Stimulated activated CD4-positive, alpha-beta T cell treated with anti-CD3 and anti-CD28 coated beads, Interleukin-12 subunit alpha, Interleukin-12 subunit beta, amount 100 ng/mL, for 24 hours (primary cell): ENCODE results near the gene TSHZ3.

Source experiments
- DNase-seq, 2 experiments: peaks; one replicate each; pipeline ENCODE4 v3.0.0-alpha.2; 2020; ENCODE audit warnings: low read depth in 2 of 2

The TSHZ3 gene, protein sequence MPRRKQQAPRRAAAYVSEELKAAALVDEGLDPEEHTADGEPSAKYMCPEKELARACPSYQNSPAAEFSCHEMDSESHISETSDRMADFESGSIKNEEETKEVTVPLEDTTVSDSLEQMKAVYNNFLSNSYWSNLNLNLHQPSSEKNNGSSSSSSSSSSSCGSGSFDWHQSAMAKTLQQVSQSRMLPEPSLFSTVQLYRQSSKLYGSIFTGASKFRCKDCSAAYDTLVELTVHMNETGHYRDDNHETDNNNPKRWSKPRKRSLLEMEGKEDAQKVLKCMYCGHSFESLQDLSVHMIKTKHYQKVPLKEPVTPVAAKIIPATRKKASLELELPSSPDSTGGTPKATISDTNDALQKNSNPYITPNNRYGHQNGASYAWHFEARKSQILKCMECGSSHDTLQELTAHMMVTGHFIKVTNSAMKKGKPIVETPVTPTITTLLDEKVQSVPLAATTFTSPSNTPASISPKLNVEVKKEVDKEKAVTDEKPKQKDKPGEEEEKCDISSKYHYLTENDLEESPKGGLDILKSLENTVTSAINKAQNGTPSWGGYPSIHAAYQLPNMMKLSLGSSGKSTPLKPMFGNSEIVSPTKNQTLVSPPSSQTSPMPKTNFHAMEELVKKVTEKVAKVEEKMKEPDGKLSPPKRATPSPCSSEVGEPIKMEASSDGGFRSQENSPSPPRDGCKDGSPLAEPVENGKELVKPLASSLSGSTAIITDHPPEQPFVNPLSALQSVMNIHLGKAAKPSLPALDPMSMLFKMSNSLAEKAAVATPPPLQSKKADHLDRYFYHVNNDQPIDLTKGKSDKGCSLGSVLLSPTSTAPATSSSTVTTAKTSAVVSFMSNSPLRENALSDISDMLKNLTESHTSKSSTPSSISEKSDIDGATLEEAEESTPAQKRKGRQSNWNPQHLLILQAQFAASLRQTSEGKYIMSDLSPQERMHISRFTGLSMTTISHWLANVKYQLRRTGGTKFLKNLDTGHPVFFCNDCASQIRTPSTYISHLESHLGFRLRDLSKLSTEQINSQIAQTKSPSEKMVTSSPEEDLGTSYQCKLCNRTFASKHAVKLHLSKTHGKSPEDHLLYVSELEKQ

DNA sequence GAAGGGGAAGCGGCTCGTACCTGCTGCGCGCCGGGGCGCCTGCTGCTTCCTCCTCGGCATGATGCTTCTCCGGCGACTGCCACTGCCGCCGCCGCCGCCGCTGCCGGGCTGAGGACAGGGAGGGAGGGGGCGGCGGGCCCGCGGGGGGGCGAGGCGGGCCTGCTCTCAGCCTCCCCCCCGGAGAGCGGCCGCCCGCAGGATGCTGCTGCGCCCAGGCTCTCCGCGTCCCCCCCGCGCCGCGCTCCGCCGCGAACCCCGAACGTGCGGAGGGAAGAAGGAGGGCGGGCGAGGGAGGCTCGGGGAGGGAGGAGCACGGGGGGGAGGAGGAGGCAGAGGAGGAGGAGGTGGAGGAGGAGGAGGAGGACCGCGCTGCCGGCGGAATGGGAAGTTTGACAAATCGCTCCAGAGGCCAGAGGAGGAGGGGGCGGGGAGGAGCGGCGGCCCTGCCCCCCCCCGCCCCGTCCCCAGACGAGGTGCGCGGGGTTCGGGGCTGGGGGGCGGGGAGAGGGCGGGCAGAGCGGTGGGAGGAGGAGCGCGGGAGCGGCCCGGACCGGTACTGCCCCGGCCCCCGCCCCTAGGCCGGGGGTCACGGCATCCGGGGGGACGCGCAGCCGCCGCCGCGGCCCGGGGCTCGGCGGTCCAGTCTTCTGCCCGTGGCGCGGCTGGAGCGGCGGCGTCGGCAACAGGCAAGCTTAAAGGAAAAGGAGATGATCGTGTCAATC, at the start of gene TSHZ3:
TSHZ3 (minus strand) TSS at position 277 of the 722 bp plus-strand sequence; CDS start at position 60, 217 bp downstream.
- peak in 1 of 2 experiments; percentile 38 for DNase-seq

DNA sequence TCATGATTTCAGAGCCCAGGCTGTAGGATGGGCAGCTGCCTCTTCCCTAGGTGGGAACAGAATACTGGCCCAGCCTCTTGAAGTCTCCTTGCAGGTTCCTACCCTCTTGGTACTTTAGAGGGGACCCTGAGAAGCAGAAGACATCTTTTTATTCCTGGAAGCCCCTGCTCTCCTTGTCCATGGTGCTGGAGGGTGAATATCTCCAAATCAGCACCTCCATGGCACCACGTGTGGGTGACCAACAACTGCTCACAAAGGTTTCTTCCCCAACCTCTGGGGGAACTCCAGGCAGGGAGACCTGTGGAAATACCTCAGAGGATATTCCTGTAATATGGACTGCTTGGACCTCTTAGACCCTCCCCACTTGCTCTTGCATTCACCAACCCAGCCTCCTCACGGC, 48.1 kb upstream of the TSHZ3 start:
- no peak for DNase-seq

DNA sequence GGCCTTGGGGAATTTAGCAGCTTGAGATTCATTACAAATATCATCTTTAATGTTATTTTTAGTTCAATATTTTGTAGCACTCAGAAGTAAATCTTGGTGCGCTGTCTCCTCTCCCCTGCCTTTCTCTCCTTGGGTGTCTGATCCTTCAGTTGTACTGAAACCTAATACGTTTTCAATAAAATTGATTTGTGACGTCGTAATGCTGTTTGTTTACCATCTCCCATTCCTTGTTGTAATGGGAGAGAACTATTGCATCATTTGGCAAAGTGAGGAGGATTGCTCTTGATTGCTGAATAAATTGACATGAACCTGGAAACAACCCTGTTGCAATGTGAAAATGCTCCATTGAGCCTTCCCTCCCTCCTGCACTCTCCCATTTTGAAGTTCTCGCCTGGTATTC, 43.2 kb upstream of the TSHZ3 start:
- DNase-seq: no peak

DNA sequence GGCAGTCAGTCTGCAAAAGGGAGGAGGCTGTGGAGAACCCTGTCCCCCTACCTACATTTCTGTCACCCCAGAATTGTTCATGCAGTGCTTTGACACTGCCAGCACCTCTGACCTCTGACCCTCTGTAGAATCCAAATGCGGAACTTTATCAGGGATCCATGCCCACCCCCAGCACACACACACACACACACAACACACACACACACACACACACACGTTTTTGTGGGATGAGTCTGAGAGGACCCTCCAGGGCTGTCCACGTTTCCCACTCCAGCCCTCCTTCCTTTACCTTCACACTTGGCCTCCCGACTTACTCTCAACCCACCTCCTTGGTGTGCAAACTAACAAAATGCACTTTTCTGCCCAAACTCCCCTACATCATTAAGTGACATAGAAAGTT, 42.3 kb upstream of the TSHZ3 start:
- DNase-seq: no peak

DNA sequence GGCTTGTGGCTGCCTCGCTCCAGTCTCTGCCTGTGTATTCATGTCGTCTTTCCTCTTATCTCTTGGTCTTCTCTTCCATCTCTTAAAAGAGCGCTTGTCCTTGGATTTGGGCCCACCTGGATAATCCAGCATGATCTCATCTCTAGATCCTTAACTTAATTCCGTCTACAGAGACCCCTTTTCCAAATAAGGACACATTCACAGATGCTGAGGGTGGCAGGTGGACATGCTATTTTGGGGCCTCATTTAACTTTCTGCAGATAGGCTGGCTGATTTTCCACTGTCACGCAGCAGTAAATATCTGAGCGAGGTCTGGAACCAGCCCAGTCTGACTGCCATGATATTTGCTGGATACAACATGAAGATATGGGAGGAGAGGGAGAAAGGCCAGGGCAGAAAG, 41.5 kb upstream of the TSHZ3 start:
- DNase-seq: no peak

DNA sequence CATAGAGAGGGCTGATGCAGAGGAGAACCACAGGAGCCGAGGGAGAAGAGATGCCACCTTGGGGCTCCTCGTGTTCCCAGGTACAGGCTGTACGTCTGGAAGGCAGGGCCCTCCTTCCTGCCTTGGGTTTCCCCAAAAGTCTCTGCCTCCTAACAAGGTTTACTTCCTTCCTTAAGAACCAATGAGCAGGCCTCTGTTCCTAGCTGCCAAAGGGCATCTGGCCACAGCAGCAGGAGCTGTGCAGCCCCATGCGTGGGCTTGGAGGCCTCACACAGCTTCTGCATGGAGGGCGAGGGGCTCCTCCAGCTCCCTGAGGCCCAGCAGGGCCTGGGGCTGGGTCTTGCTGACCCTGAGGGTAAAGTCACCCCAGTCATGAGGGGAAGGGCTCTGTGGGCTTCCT, 40.6 kb upstream of the TSHZ3 start:
- no peak for DNase-seq

DNA sequence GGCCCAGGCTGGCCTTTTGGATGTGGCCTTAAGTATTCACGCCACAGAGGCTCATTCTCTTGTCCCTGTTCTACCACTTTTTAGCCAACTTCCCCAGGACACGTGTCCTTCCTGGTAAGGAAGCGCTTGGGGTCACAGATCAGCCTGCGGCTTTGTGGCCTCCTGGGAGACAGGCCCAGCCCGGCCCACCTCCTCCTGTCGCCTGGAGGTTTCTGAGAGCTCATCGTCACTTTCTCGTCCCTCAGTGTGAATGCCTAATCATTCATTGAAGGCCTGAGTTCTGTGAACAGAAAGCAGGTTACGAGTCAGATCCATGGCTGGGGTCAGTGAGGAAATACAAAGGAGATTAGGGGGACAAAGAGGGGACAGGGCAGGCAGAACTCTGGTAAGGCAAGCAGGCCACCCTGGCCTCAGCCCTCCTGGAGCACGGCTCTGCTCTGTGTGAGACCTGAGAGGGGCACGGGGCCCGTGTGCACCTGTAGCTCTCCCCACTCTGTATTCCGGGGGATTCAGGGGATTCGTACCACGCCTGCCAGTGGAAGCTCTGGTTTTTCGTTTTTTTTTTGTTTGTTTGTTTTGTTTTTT, 38.6 kb upstream of the TSHZ3 start:
- no peak for DNase-seq

DNA sequence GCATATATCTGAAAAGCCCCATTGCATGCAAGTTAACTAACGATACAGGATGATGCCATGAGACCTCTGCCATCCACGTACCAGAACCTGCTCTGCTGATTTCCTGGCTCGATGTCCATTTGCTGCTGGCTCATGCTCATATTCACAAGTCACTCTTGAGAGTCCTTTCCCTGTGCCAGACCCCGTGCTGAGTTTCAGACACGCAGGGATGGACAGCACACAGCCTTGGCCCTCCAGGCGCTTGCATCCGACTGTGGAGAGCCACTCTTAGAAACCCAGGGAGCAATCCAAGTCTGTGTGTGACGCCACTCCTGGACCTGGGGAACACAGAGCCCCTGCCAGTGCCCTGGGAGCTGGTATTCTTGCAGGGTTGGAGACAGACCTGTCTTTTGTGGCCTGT, 37.6 kb upstream of the TSHZ3 start:
- DNase-seq: no peak

DNA sequence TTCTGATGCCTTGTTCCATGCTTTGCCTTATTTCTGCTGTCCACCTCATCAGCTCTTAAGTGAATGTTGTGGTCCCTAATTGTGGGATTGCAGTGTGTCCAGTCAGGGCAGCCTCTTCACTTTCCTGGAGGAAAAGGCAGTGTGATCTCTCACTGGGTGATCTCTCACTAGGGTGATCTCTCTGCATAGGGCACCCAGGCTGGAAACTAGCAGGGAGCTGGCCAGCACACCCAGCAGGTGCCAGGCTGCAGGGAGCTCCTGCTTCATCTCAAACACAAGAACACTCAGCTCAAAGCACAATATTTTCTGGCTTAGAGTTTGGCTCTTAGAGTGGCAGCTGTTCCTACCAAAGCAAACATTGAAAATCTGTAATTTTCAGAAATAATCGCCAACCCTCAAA, 36.5 kb upstream of the TSHZ3 start:
- DNase-seq: no peak

DNA sequence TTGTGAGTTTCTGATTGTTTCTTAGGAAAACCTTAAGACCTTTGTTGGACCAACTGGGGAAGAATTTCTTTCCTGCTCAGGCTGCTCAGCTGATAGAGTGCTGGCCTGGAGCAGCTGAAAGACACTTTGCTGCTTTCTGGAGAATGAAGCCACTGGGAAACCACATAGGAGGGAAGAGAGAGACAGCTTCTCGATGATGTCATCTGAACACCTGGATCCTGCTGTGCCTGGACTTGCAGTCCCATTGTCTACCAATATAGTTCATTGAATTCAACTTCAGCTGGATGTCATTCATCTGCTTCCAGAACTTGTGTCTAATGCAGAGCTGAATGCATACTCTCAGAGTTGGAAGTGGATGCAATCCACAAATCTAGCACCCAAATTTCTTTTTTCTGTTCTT, 34.3 kb upstream of the TSHZ3 start:
- DNase-seq: no peak

DNA sequence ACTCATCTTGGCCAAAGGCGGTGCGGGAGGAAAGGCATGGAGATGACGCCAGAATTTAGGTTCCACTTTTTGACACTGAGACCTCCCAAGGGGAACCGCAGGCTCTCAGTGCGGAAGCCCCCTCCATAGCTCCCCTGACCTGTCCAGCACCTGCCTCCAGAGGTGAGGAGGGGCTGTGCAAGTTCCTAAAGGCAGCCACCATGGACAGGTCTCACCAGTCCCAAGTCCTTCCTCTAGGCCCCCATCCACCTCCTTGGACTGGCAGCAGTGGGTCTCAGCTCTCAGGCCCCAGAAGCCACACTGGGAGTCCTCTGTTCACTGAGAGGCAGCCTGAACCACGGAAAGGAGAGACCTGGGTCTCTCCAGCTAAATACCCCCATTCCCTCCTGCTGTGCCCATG, 31.6 kb upstream of the TSHZ3 start:
- DNase-seq: no peak

DNA sequence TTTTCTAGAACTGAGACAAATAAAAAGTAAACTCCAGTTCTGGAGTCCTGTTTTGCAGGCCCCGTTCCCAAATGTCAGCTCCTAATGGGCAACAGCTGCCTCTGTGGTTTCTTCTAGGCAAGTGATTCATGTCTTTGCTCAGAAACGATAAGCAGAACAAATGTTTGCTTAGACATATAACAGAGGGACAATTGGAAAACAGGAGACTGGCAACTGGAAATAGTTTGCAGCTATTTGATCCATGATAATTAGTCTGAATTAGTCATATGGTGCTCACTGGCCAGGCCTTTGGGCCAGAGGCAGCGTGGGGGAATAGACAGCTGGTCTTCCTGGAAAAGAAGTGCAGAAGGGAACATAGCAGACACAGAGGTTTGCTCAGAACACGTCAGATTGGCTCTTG, 29.2 kb upstream of the TSHZ3 start:
- DNase-seq: no peak

DNA sequence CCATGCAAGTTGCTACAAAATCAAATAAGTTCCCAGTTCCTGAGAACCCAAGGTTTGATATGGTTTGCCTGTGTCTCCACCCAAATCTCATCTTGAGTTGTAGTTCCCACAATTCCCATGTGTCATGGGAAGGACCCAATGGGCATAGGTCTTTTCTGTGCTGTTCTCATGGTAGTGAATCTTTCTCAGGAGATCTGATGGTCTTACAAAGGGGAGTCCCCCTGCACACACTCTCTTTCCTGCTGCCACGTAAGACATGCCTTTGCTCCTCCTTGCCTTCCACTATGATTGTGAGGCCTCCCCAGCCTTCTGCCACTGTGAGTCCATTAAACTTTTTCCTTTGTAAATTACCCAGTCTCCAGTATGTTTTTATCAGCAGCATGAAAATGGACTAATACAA, 28.5 kb upstream of the TSHZ3 start:
- DNase-seq: no peak

DNA sequence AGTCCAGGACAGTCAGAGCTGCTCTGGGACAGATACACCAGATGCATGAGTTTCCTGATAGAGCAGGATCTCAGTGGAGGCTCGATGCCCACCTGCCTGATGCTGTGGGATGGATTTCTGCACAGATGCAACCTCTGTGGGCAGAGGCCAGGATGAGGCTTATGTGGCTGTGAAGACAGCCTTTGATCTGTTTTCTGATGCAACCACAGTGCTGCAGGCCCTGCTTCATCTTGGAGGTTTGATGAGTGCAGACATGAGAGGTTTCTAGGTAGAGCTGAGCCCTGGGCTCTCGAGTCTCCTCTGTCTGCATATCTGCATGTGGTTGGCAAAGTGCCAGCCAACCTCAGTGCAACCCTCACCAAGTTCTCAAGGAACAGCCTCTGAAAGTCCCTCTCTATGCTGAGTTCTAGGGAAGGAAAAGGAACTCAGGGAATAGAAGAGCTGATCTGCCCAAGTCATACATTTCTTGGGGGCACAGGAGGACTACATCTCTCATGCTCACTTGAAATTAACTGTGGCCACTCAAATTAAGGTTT, 23.1 kb upstream of the TSHZ3 start:
- DNase-seq: no peak

DNA sequence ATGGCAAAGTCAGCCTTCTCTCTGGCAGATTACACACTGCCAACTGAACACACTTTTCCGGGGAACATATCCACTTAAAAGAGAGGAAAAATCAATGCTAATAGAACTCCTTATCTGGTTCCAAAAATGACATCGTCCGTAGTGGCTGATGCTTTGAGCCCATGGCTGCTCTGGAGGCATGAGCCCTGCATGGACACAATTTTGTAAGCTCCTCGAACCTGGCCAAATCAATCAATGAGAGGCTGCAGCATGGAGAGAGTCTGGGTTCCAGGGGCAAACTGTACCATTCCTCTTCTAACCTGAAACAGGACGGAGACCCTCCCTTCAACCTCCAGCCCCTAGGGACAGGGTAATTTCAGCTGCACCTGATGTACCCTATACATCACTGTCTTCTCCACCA, 21.0 kb upstream of the TSHZ3 start:
- DNase-seq: no peak

DNA sequence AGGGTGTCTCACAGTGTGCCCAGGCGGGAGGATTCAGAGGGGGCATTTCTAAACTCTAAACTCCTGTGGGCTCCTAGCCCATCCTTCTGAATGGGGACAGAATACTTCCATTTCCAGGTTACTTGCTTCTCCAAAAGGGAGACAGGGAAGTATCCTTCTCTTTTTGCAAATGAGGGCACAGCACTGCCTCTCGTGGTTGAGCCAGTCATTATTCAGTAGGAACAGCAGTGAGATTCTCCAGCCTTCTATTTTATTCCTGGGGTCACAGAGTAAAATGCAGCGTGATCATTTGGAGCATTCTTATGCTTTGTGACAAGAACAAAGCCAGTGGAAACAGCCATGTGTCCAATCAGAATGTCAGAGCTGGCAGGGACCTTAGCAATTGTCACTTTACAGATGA, 15.7 kb upstream of the TSHZ3 start:
- DNase-seq: no peak

DNA sequence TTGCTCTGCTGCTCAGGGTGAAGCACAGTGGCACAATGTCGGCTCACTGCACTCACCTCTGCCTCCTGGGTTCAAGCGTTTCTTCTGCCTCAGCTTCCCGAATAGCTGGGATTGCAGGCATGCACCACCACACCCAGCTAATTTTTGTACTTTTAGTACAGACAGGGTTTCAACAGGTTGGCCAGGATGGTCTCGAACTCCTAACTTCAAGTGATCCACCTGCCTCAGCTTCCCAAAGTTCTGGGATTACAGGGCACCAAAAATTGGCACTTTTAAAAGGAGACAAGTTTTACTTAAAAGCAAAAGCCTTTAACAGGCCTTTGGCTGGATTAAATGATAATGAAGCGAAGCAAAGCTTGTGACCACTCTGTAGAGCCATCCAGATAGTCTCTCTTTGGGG, 12.5 kb upstream of the TSHZ3 start:
- DNase-seq: no peak

DNA sequence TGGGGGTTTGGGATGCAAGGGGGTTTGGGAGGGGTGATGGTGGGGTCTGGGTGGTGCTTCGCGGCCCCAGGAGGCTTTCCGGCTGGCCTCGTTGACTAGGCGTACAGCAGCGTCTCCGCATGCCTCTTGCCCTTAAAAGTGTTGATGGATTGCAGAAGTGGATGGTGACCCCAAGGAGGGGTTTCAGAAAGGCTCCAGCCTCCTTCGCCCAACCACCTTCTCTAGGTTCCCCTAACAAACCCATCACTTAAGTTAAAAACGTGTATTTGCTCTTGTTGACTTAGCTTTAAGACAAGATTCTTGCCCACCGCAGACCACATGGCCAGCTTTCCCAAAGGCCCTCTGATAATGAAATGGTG, 8.1 kb upstream of the TSHZ3 start:
- DNase-seq: no peak

DNA sequence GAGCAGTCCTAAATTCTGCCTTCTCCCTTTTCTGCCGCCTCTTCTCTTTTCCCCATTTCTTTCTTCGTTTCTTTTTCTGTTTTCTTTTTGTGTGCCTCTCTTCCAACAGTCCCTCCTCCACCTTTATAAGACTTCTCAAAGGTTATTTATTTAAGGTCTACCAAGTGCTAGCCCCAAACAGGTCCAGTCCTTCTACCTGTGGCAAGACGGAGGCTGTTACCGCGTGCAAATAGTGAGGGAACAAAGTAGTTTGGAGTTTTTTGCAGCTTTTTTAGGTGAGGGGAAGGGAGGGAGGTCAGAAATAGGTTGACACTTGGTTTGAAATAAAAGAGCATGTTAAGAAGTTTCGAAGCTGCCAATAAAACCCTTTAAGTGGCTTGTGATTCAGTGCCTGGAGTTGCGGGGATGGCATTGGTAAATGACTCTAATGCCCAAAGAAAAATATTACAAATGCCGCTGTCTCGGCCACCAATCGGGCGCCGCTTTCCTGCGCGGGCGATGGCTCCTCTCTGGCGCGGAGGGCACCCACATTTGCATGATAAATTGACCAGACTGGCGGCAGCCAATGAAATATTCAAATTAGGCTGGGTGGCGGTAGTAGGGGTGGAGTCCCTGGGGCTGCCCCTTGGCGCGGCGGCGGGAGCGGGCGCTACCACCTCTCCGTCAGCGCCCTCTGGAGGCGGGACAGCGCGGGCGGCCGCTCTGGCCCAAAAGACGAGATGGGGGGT, 7.5 kb upstream of the TSHZ3 start:
- peak in 1 of 2 experiments; percentile 52 for DNase-seq

DNA sequence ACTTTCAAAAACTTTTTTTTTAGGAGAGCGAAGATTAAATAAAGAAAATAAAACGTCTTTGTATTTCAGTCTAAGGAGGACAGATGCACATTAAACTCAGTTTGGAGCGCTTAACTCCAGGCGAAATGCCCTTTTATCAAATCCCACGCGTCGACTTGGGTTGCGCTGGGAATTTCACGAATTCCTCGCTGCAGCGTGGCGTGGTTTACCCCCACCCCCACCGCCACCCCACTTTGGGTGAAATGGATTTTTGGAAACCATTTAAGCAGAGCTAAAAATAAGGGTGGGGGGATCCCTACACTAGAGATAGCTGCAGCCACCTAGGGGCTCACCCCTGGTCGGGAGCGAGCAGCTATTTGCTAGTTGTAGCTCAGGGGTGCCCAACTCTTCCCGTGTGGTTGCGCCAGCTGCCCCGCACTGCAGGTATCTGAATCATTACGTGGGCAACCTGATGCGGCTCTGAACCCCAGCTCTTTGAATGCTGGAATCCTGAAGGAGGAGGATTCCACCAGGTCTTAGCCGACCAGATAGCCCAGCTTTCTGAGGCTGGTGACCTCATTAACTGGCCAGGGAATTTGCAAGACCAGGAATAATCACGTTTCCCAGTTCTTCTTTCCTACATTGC, 6.5 kb upstream of the TSHZ3 start:
- DNase-seq: no peak
